Liver (tissue), 3 donors: ENCODE data around the gene ARGLU1.

Experiments used
- CTCF ChIP-seq: fragments of 150-350 bp; IDR thresholded peaks from 2 replicates; pipeline ENCODE4 v1.5.1; 2017; ENCODE audit warnings: improper control_type of control experiment, low read depth, low read length; ENCODE audit not compliant: missing input control
- EGR1 ChIP-seq, 2 donors: IDR thresholded peaks; 2 replicates each; pipeline ENCODE4 v1.6.1; 2016 to 2018; ENCODE audit warnings: antibody characterized with exemption in 2 of 2, low read depth in 2 of 2
- FOXA1 ChIP-seq: IDR thresholded peaks from 2 replicates; pipeline ENCODE4 v1.6.1; 2016; ENCODE audit warnings: antibody characterized with exemption
- GABPA ChIP-seq, 2 donors: IDR thresholded peaks in 1 of 2; conservative IDR thresholded peaks in 1 of 2; 2 replicates each; pipeline ENCODE4 v1.6.1; 2016; ENCODE audit warnings: antibody characterized with exemption in 2 of 2, mild to moderate bottlenecking in 1 of 2, moderate library complexity in 1 of 2
- HNF4G ChIP-seq: IDR thresholded peaks from 2 replicates; pipeline ENCODE4 v1.6.1; 2016; ENCODE audit warnings: antibody characterized with exemption
- MAX ChIP-seq: IDR thresholded peaks from 2 replicates; pipeline ENCODE4 v1.6.1; 2016; ENCODE audit warnings: antibody characterized with exemption
- RAD21 ChIP-seq, 2 donors: IDR thresholded peaks; 2 replicates each; pipeline ENCODE4 v1.6.1; 2016; ENCODE audit warnings: antibody characterized with exemption in 2 of 2, mild to moderate bottlenecking in 2 of 2
- REST ChIP-seq: IDR thresholded peaks from 2 replicates; pipeline ENCODE4 v1.6.1; 2016; ENCODE audit warnings: antibody characterized with exemption, mild to moderate bottlenecking
- TAF1 ChIP-seq: conservative IDR thresholded peaks from 2 replicates; pipeline ENCODE4 v1.6.1; 2016; ENCODE audit warnings: antibody characterized with exemption, mild to moderate bottlenecking
- donor health status: healthy.
- donor health status: healthy.

DNA sequence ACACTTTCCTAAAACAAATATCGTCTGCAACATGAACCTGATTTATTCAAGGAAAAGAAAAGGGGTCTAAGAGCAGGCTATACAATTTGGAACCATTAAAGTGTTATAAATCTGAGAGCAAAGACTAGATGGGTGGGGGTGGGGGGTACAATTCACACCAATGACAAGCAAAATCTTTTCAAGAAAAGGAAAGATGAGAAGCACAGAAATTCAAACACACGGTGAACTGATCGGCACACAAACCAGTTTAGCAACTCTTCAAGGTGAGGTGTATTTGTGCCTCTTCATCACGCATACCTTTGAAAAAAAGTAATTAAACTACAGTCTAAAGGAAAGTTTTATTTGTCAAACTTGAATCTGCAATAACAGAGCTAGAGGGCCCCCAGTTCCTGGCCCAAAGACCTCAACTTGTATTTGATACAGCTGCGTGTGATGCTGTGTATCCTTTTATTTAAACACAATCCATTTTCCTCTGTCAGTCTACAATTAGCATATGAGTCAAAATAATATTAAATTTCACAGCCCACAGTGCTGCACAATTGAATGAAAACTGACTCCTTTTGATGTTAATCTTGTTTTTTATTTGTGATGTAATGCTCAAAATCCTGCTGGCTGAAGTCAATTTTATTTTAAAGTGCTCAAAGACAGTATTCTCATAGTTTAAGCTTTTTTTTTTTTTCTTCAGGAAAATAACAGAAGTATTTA, 46.7 kb downstream of the ARGLU1 start:
- TF ChIP-seq CTCF (no peak), EGR1 (IDR thresholded peaks at IDR 0.05; ENCODE audit: low read depth in 2 of 2) (no peak), MAX (no peak), GABPA (IDR thresholded peaks at IDR 0.05 in 1 of 2, conservative IDR thresholded peaks at IDR 0.05 in 1 of 2) (no peak), FOXA1 (no peak), TAF1 (no peak), HNF4G (no peak), RAD21 (IDR thresholded peaks at IDR 0.05) (no peak), REST (no peak)
